CD14-positive monocyte (primary cell): ENCODE measurements around the gene ARPC2. TPM values are rescaled to one million over a fixed set of nuclear protein-coding genes. Genes with fewer than 3 reads are reported as not detected.

ENCODE experiments used
- DNase-seq, 3 donors: peaks; one replicate each; pipeline ENCODE4 v3.0.0-alpha.2; 2011 to 2022
- H2AFZ ChIP-seq: 2 replicates; pipeline ENCODE4 v1.6.0; 2012; ENCODE audit warnings: mild to moderate bottlenecking, low read depth, low read length, inconsistent platforms; ENCODE audit not compliant: insufficient read depth, poor library complexity, severe bottlenecking
- H3K27ac ChIP-seq, 2 donors: 1 replicate in 1 of 2; 2 replicates in 1 of 2; pipeline ENCODE4 v1.5.1; 2012 to 2013; ENCODE audit warnings: low read length in 2 of 2, control low read depth in 1 of 2, inconsistent platforms in 1 of 2, low read depth in 1 of 2, mild to moderate bottlenecking in 1 of 2
- H3K27me3 ChIP-seq, 2 donors: one replicate each; pipeline versions ENCODE4 v1.6.0 to v1.6.1; 2011 to 2013; ENCODE audit warnings: low read length in 2 of 2; ENCODE audit not compliant: control insufficient read depth in 2 of 2, insufficient read depth in 2 of 2
- H3K36me3 ChIP-seq, 2 donors: replicated peaks in 1 of 2; 1 replicate in 1 of 2; 2 replicates in 1 of 2; pipeline versions ENCODE4 v1.5.1 to v1.6.1; 2012 to 2013; ENCODE audit warnings: low read length in 2 of 2, control low read depth in 1 of 2, inconsistent platforms in 1 of 2, mild to moderate bottlenecking in 1 of 2; ENCODE audit not compliant: insufficient read depth in 2 of 2, control insufficient read depth in 1 of 2
- H3K4me1 ChIP-seq, 2 donors: 1 replicate in 1 of 2; 2 replicates in 1 of 2; pipeline versions ENCODE4 v1.5.1 to v1.6.1; 2012 to 2013; ENCODE audit warnings: low read length in 2 of 2, control low read depth in 1 of 2, inconsistent platforms in 1 of 2, mild to moderate bottlenecking in 1 of 2, moderate library complexity in 1 of 2; ENCODE audit not compliant: insufficient read depth in 2 of 2, control insufficient read depth in 1 of 2
- H3K4me2 ChIP-seq: replicated peaks from 2 replicates; pipeline ENCODE3; 2012; ENCODE audit warnings: low read length, moderate library complexity, mild to moderate bottlenecking; ENCODE audit not compliant: poor library complexity, severe bottlenecking; ENCODE audit errors: extremely low read depth
- H3K4me3 ChIP-seq, 3 experiments: fragments of 200-600 bp in 1 of 3; sonication (generic) in 1 of 3; replicated peaks in 1 of 3; 1 replicate in 2 of 3; 2 replicates in 1 of 3; pipeline ENCODE4 v1.5.1; 2011 to 2013; ENCODE audit warnings: low read length in 3 of 3, mild to moderate bottlenecking in 3 of 3, control low read depth in 2 of 3, low read depth in 2 of 3, inconsistent platforms in 1 of 3, moderate library complexity in 1 of 3
- H3K79me2 ChIP-seq: 2 replicates; pipeline ENCODE4 v1.6.0; 2012; ENCODE audit warnings: mild to moderate bottlenecking, control low read depth, inconsistent platforms, low read length, moderate library complexity; ENCODE audit not compliant: insufficient read depth
- H3K9ac ChIP-seq: 2 replicates; pipeline ENCODE4 v1.6.0; 2017; ENCODE audit warnings: low read length, mild to moderate bottlenecking; ENCODE audit not compliant: insufficient read depth, poor library complexity, severe bottlenecking
- H3K9me3 ChIP-seq, 2 donors: replicated peaks in 1 of 2; 1 replicate in 1 of 2; 2 replicates in 1 of 2; pipeline versions ENCODE4 v1.5.1 to v1.6.1; 2012 to 2013; ENCODE audit warnings: low read length in 2 of 2, control low read depth in 1 of 2; ENCODE audit not compliant: control insufficient read depth in 1 of 2, insufficient read depth in 1 of 2
- H4K20me1 ChIP-seq: 2 replicates; pipeline ENCODE4 v1.6.0; 2012; ENCODE audit warnings: mild to moderate bottlenecking, low read length, control low read depth, moderate library complexity; ENCODE audit not compliant: insufficient read depth
- H3K27ac Mint-ChIP-seq, 7 donors: one replicate each; pipeline ENCODE4 v1.8.0; 2020; ENCODE audit warnings: mild to moderate bottlenecking in 7 of 7, mixed read lengths in 7 of 7, moderate library complexity in 6 of 7, inconsistent platforms in 2 of 7
- H3K27me3 Mint-ChIP-seq, 3 donors: one replicate each; pipeline ENCODE4 v1.8.0; 2021 to 2022; ENCODE audit warnings: low read depth in 3 of 3, mild to moderate bottlenecking in 3 of 3, mixed read lengths in 3 of 3, moderate library complexity in 3 of 3, inconsistent platforms in 1 of 3
- H3K36me3 Mint-ChIP-seq, 2 donors: one replicate each; pipeline ENCODE4 v1.8.0; 2020; ENCODE audit warnings: mixed read lengths in 2 of 2, inconsistent platforms in 1 of 2, mild to moderate bottlenecking in 1 of 2
- H3K4me1 Mint-ChIP-seq: one replicate; pipeline ENCODE4 v1.8.0; 2020; ENCODE audit warnings: mild to moderate bottlenecking, mixed read lengths
- H3K4me3 Mint-ChIP-seq, 2 donors: one replicate each; pipeline ENCODE4 v1.8.0; 2020; ENCODE audit warnings: mild to moderate bottlenecking in 2 of 2, mixed read lengths in 2 of 2, moderate library complexity in 1 of 2
- H3K9me3 Mint-ChIP-seq, 7 donors: one replicate each; pipeline ENCODE4 v1.8.0; 2020 to 2022; ENCODE audit warnings: mixed read lengths in 7 of 7, mild to moderate bottlenecking in 6 of 7, moderate library complexity in 6 of 7, inconsistent platforms in 2 of 7
- WGBS: methylation state at CpG from one replicate; pipeline ENCODE4 v1.1.5; 2013; ENCODE audit warnings: missing lambda C conversion rate; ENCODE audit not compliant: insufficient coverage; 5-methylcytosine and 5-hydroxymethylcytosine counted together
- intact Hi-C, 2 donors: fragments of 100-400 bp; cut with micrococcal nuclease; formaldehyde crosslinking; loops; one replicate each; pipeline versions ENCODE4 v1.15.0 to v1.15.1; 2023
- polyA minus RNA-seq: library from RNA; depleted of rRNA, polyadenylated mRNA; stranded (reverse); fragments of >200 nt; gene quantifications from 2 replicates; pipeline ENCODE4 v1.2.3, GENCODE V29; 2012
- polyA plus RNA-seq, 3 donors: library from polyadenylated mRNA; depleted of rRNA in 1 of 3; unstranded in 2 of 3; stranded (reverse) in 1 of 3; fragments of 300-500 nt in 2 of 3; fragments of >200 nt in 1 of 3; fragmentation: Illumina TruSeq in 2 of 3; gene quantifications; 1 replicate in 2 of 3; 2 replicates in 1 of 3; pipeline ENCODE4 v1.2.3, GENCODE V29; 2012 to 2021
- total RNA-seq, 12 experiments: library from RNA in 1 of 12; stranded (reverse) in 1 of 12; fragments of 120-200 nt in 1 of 12; gene quantifications; one replicate each; pipeline ENCODE4 v1.2.4 and lab custom pipeline; 2013 to 2026; ENCODE audit warnings: mixed read lengths in 6 of 12, inconsistent platforms in 1 of 12
- TF ChIP-seq, protein P1 (sequence below): fragments of 200-600 bp; IDR thresholded peaks from one replicate; pipeline ENCODE4 v1.8.0; 2022; ENCODE audit warnings: antibody characterized with exemption, mild to moderate bottlenecking

Gene ARPC2
- total RNA-seq (2013), result 755 TPM
- polyA plus RNA-seq (1,000 to 10,000 TPM in 2 of 3 donors, 100 to 1,000 TPM in 1; 640 to 1,227 (median 1,162) TPM), polyA minus RNA-seq (238 and 345 TPM in 2 replicates), total RNA-seq (lab: John Stamatoyannopoulos, UW) (383 to 696 (median 531) reads per million in 11 experiments)

DNA sequence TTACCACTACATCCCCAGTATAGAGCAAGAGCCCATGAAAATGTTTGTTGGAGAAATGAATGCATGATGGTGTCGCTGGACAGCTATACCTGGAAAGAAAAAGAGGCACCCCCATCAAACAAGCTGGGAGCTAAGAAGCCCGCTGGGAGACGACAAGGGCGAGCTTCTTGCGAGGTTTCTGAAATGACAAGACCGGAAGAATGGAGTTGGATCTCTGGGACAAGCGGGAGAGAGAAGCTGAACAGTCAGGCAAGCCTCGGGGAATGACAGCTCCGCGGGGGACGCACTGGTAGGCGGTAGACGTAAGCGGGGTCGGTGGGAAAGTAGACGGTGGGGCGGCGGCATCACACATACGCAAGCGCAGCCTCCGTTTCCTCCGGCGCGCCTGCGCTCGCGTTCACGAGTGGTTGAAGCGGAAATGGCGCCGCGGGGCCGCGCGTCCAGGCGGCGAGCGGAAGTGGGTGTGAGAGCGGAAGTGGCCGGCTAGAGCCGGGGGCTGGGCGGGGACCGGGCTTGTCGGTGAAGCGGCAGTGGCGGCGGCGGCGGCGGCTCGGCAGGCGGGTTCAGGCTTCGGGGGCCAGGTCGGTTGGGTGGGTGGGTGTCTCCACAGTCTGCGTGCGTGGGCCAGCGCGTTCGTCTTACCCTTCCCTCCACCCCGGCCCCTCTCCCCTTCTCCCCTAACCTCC lies at the start of gene ARPC2:
TSS of gene ARPC2 (plus strand) at position 516 of the 686 bp plus-strand sequence. CDS start 282 bp downstream, outside the sequence.
- Histone ChIP-seq H3K4me1 (peaks cover 50 to 60% of the 10 kb centered on the region in 2 donors), H3K4me3 (peak within 1 kb of the TSS; percentile 78 to 99 (median 99)), H3K4me2 (peak within 1 kb of the TSS; percentile 93), H3K9ac (peak within 1 kb of the TSS; percentile 99), H3K9me3 (no peaks in the 10 kb centered on the region), H2AFZ (peak within 1 kb of the TSS; percentile 91), H3K27me3 (no peaks in the 10 kb centered on the region), H3K36me3 (peaks cover 13 to 16% of the 10 kb centered on the region in 2 donors), H3K79me2 (peaks cover 59% of the 10 kb centered on the region), H4K20me1 (peaks cover 47% of the 10 kb centered on the region), H3K27ac (peak within 1 kb of the TSS; percentile 88 to 97)
- DNase-seq, result peak; percentile 94
- Mint-ChIP-seq H3K4me1 (peaks cover 50% of the 10 kb centered on the region), H3K9me3 (peaks cover 0 to 3% (median 0%) of the 10 kb centered on the region in 7 donors), H3K36me3 (peaks cover 21 to 23% of the 10 kb centered on the region in 2 donors), H3K4me3 (peak within 1 kb of the TSS; percentile 91 to 95), H3K27me3 (no peaks in the 10 kb centered on the region), H3K27ac (peak within 1 kb of the TSS; percentile 96 to 100 (median 99))
- TF ChIP-seq, protein P1, sequence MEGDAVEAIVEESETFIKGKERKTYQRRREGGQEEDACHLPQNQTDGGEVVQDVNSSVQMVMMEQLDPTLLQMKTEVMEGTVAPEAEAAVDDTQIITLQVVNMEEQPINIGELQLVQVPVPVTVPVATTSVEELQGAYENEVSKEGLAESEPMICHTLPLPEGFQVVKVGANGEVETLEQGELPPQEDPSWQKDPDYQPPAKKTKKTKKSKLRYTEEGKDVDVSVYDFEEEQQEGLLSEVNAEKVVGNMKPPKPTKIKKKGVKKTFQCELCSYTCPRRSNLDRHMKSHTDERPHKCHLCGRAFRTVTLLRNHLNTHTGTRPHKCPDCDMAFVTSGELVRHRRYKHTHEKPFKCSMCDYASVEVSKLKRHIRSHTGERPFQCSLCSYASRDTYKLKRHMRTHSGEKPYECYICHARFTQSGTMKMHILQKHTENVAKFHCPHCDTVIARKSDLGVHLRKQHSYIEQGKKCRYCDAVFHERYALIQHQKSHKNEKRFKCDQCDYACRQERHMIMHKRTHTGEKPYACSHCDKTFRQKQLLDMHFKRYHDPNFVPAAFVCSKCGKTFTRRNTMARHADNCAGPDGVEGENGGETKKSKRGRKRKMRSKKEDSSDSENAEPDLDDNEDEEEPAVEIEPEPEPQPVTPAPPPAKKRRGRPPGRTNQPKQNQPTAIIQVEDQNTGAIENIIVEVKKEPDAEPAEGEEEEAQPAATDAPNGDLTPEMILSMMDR, result no peak
- intact Hi-C loops, result loop anchor here (2.0 to 5.0 kb wide), 3 partner anchors 40 to 190 kb away; partner anchors contain the start of gene CTDSP1 (in 1 of the 2)
- under 1% methylated on average over 38 of the region's 60 CpGs for WGBS

DNA sequence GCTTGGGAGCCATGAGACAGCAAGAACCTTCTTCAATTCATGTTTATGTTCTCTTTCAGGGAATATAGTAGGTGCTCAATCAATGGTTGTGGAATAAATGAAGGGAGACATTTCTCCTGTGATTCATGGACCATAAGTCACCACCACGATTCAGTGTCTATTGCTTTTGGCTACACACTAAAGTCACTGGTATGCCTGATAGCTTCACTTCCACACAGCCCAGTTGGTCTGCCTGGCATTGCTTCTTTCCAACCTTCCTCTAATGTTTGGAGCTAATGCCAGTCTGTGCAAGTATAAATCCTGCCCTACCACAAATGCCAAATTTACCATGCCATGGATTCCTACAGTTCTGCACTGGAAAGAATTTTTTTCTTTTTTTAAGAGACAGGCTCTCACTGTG lies 49.0 kb upstream of the ARPC2 start:
- TF ChIP-seq, protein P1, result no peak
- Histone ChIP-seq H2AFZ (no peak overlapping the region), H3K27me3 (no peaks in the 10 kb centered on the region), H3K27ac (no peak overlapping the region), H4K20me1 (no peaks in the 10 kb centered on the region), H3K9me3 (no peaks in the 10 kb centered on the region), H3K4me2 (no peak overlapping the region), H3K9ac (no peak overlapping the region), H3K79me2 (peaks cover 3% of the 10 kb centered on the region), H3K36me3 (no peaks in the 10 kb centered on the region), H3K4me1 (peaks cover 32 to 44% of the 10 kb centered on the region in 2 donors), H3K4me3 (no peak overlapping the region)
- Mint-ChIP-seq H3K4me1 (peaks cover 54% of the 10 kb centered on the region), H3K27me3 (peaks cover 1 to 9% (median 4%) of the 10 kb centered on the region in 3 donors), H3K36me3 (peaks cover 12 to 20% of the 10 kb centered on the region in 2 donors), H3K9me3 (peaks cover 0 to 2% (median 0%) of the 10 kb centered on the region in 7 donors), H3K4me3 (no peak overlapping the region), H3K27ac (peak overlapping the region in 3 of 7 donors; percentile 2 to 13 (median 6))
- no peak for DNase-seq
- intact Hi-C loops, result no loop called here
- 91% methylated on average over 1 of the region's 1 CpG for WGBS
